GM18909 (cell line): ENCODE results near the gene HEPN1.
A peak's percentile ranks its signal among the peaks of the same experiment; 100 is the strongest.

Source experiments
- ATAC-seq: cut with Tn5 transposase; IDR thresholded peaks from one replicate; pipeline ENCODE4 v1.9.1; 2021; ENCODE audit warnings: mild to moderate bottlenecking; ENCODE audit not compliant: unreplicated experiment, poor library complexity

The HEPN1 gene

GRCh38 chr11:124918950-124919349 lies at the start of gene HEPN1:
HEPN1 (plus strand) TSS chr11:124919250.
- ATAC-seq: no peak

- ATAC-seq: no peak
Observed at GRCh38 chr11:124869331-124869730, 49.7 kb upstream of the HEPN1 start.

DNA sequence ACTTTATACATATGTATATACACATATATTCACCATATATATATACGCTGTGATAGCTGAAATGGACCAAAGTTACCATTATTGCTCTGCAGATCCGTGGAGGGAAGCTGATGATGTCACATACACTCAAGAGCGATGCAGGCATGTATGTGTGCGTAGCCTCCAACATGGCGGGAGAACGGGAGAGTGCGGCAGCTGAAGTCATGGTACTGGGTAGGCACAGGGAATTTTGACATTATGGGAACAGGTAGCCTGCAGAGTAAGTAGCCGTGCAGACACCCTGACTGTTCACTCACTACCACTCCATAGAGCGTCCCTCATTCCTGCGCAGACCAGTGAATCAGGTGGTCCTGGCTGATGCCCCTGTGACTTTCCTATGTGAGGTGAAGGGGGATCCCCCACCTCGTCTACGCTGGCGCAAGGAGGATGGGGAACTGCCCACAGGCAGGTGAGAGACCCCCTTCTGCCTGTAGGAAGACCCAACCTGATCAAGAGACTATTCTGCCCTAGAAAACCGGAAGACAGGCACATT lies 49.1 kb upstream of the HEPN1 start:
- ATAC-seq: no peak

- ATAC-seq: no peak
Observed at GRCh38 chr11:124870430-124870829, 48.6 kb upstream of the HEPN1 start.

DNA sequence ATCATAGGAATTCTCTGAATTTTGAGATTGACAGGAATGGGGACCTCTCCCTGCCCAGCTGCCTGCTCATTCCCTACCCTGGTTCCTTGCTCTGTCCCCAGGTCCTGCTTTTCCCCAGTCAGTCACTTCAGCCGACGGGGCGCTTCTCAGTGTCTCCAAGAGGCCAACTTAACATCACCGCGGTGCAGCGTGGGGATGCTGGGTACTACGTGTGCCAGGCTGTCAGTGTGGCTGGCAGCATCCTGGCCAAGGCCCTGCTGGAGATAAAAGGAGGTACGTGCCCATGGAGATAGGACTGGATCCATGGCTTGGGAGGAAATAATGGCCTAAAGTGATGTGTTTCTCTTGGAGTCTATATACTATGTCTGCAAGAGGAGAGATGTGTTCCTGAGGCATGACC lies 46.8 kb upstream of the HEPN1 start:
- ATAC-seq: no peak

GRCh38 chr11:124872741-124873140 lies 46.3 kb upstream of the HEPN1 start:
- no peak for ATAC-seq

GRCh38 chr11:124873951-124874350 lies 45.1 kb upstream of the HEPN1 start:
- no peak for ATAC-seq

- no peak for ATAC-seq
Observed at GRCh38 chr11:124874571-124875255, 44.3 kb upstream of the HEPN1 start.

DNA sequence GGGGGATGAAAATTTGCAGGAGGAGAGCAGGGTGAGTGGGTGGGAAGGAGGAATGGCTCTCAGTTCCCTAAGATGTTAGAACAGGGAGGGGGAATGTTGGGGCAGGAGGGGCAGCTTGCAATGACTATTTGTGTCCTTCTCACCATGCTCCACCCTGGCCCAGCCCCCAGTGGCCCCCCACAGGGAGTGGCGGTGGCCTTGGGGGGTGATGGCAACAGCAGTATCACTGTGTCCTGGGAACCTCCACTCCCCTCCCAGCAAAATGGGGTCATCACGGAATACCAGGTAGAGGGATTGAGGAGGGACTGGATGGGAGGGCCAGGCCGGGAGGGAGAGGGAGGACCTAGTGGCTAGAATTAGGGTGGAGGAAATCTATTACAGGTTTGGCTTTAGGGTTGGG lies 43.6 kb upstream of the HEPN1 start:
- no peak for ATAC-seq

GRCh38 chr11:124875943-124876817 lies 42.9 kb upstream of the HEPN1 start:
- ATAC-seq: peak; percentile 92

DNA sequence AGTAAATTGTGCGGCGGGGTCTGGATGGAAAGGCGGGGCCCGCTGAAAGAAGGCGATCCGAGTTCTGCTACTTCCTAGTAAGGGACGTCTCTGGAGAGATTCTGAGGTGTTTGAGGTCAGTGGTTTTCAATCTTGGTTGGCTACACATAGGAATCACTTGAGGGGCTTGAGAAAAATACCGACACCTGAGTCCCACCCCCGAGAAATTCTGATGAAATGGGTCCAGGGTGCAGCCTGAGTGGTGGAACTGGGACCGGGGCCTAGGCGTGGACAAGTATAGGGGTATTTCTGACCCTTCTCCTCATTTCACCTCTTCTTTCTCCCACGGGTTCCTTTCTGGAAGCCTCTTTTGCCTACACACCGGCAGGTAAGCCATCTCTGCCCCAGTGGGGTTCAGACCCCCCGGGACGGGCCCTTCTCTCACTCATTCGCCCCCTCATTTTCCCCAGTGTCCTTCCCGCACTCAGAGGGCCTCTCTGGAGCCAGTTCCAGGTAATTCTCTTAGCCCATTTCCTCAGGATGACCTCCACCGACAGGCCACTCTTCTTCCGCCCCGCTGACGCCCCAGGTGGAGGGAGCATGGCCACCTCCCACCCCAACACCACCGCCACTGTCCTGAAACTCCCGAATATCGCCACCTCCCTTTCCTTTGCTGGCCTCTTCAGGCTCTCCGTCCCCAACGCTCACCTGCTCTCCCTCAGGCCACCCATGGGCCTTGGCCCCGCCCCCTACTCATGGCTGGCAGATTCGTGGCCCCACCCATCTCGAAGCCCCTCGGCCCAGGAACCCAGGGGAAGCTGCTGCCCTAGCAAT lies 42.0 kb upstream of the HEPN1 start:
- no peak for ATAC-seq

DNA sequence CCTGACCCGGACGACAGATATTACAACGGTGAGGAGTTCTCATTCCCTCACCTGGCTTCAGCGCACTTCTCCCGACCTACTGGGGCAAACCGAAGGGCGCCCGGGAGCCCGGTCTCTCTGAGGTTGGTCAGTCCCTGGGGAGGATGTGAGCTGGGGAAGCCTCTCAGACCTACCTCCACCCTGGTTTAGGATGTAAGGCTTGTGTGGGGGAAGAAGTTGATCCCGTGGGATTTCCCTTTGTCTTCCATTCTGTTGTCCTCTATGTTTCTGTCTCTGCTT lies 41.5 kb upstream of the HEPN1 start:
- ATAC-seq: no peak

GRCh38 chr11:124877910-124878758 lies 40.9 kb upstream of the HEPN1 start:
- ATAC-seq: no peak

DNA sequence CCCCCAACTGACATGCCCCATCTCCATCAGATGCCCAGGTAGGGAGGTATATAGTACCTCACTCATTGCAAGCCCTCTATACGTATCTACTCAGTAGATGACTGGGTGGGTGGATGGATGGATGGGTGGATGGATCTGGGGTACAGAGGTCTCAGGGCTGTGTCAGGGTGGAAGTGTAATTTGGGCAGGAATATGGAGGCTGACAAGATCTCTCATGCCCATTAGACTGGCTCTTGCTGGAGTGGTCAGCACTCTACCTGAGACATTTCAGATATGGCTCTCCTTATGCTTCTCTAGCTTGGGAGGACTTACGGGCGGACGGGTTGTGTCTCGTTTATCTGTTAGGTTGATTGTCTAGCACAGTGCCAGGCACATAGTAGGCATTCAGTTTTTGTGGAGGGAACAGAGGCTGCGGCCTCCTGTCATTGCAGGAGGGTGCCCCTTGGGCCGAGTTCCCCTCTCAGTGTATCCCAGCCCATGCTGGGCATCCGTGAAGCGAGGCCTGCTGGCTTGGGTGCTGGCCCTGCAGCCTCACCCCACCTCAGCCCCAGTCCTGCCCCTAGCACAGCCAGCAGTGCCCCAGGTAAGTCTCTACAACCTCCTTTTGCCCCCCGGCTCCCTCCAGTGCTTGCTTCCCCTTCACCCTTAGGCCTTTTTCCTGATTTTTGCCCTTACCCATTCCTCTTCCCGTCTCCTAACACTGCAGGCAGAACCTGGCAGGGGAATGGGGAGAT lies 40.1 kb upstream of the HEPN1 start:
- ATAC-seq: no peak

DNA sequence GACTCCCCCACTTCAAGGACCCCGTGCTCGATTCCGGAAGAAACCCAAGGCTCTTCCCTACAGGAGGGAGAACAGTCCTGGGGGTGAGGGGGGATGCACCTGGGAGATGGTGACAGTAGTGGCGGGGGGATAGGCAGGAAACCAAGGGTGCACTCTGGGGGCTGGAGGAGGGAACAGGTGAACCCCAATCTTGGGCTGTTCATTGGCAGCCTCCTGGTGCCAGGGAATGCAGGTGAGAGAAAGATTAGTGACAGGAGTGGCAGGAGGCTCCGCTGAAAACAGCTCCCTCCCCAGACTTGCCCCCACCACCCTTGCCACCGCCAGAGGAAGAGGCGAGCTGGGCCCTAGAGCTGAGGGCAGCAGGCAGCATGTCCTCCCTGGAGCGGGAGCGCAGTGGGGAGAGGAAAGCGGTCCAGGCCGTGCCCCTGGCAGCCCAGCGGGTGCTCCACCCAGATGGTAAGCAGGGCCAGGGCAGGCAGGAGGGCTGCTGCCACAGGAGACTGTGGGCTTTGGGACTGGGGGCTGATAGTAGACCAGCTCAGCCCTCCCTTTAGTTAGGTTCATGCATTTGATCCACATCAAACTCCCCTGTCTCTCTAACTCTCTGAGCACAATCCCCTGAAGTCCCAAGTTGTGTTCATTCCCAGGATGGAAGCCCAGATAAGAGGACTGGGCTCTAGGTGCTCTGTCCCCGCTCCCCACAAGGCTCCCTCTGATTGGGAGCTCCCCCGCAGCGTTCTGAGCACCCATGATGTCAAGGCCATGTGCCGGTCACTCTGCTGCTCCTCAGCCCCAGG lies 39.4 kb upstream of the HEPN1 start:
- ATAC-seq: no peak

DNA sequence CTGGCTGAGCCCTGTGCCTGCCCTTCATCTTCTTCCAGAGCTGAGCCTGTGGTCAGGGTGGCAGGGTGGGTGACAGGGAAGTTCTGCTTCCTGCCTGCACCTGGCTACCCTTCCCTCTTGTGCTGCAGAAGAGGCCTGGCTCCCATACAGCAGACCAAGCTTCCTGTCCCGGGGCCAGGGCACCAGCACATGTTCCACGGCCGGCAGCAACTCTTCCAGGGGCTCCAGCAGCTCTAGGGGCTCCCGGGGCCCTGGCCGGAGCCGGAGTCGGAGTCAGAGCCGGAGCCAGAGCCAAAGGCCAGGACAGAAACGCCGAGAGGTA lies 38.8 kb upstream of the HEPN1 start:
- no peak for ATAC-seq

DNA sequence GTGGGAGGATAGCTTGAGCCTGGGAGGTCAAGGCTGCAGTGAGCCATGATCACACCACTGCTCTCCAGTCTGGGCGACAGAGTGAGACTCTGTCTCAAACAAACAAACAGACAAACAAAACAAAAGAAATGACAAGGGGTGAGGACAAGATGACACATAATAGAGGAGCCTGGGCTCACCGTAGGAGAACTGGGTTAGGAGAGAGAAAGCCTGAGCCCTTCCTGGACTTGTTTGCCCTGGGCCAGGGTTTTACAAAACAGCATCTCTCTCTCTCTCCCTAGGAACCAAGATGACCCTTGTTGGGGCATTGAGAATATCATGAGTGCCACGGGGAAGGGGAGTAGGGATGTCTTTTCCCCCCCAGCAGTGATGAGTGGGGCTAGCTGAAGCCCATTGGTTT lies 38.1 kb upstream of the HEPN1 start:
- no peak for ATAC-seq

- ATAC-seq: no peak
Observed at GRCh38 chr11:124882339-124883071, 36.5 kb upstream of the HEPN1 start.
